Endothelial cell of umbilical vein (primary cell): Measurements from ENCODE around the gene MC1R.

Experiments used
- CTCF ChIP-seq, 2 donors: IDR thresholded peaks; 1 replicate in 1 of 2; 2 replicates in 1 of 2; pipeline ENCODE4 v1.5.1; 2011; ENCODE audit warnings: low read length in 2 of 2, mild to moderate bottlenecking in 2 of 2, moderate library complexity in 2 of 2, control low read depth in 1 of 2, inconsistent platforms in 1 of 2, low read depth in 1 of 2; ENCODE audit not compliant: insufficient read depth in 1 of 2; ENCODE audit errors: extremely low read depth in 1 of 2
- EZH2 ChIP-seq: IDR thresholded peaks from 2 replicates; pipeline ENCODE4 v1.6.1; 2012; ENCODE audit warnings: borderline replicate concordance, low read depth, mild to moderate bottlenecking, moderate library complexity, low read length, inconsistent platforms; ENCODE audit not compliant: severe bottlenecking
- GATA2 ChIP-seq: IDR thresholded peaks from 2 replicates; pipeline ENCODE4 v1.7.0; 2011; ENCODE audit warnings: low read depth, mild to moderate bottlenecking, moderate library complexity, mixed read lengths, low read length; ENCODE audit not compliant: insufficient read length, insufficient read depth
- JUN ChIP-seq: IDR thresholded peaks from 2 replicates; pipeline ENCODE4 v1.6.1; 2011; ENCODE audit warnings: borderline replicate concordance, low read depth; ENCODE audit not compliant: insufficient read length, insufficient read depth
- MAX ChIP-seq: IDR thresholded peaks from 2 replicates; pipeline ENCODE4 v1.6.1; 2011; ENCODE audit not compliant: insufficient read depth, insufficient read length
- POLR2A ChIP-seq: IDR thresholded peaks from 2 replicates; pipeline ENCODE4 v1.6.1; 2012; ENCODE audit warnings: low read depth, mild to moderate bottlenecking, control low read depth, low read length
- POLR2AphosphoS5 ChIP-seq: IDR thresholded peaks from 2 replicates; pipeline ENCODE4 v1.6.1; 2012; ENCODE audit warnings: low read depth, mild to moderate bottlenecking, control low read depth, low read length, moderate library complexity; ENCODE audit not compliant: insufficient read depth

GRCh38 chr16:89936981-89937380 is 18.3 kb downstream of the MC1R start:
- no peak for TF ChIP-seq CTCF (IDR thresholded peaks at IDR 0.05; ENCODE audit: extremely low read depth in 1 of 2, insufficient read depth in 1 of 2, low read depth in 1 of 2, low read length in 2 of 2)
- TF ChIP-seq POLR2AphosphoS5 = no peak
- no peak for TF ChIP-seq EZH2
- TF ChIP-seq MAX = no peak
- TF ChIP-seq POLR2A = no peak
- TF ChIP-seq JUN = no peak
- TF ChIP-seq GATA2 = no peak
